ACC112 (cell line): ENCODE measurements around the gene PDX1.

ENCODE experiments used
- H2AFZ ChIP-seq: fragments of 200-600 bp; sonication (generic); one replicate; pipeline ENCODE4 v1.6.0; 2017; ENCODE audit warnings: antibody characterized with exemption, low read length; ENCODE audit not compliant: unreplicated experiment
- H3K27ac ChIP-seq: fragments of 200-600 bp; sonication (generic); 2 replicates; pipeline ENCODE4 v1.5.1; 2014; ENCODE audit warnings: low read depth, mild to moderate bottlenecking, antibody characterized with exemption, low read length, moderate library complexity
- H3K27me3 ChIP-seq: fragments of 200-600 bp; sonication (generic); 2 replicates; pipeline ENCODE4 v1.6.1; 2014; ENCODE audit warnings: mild to moderate bottlenecking, antibody characterized with exemption, low read length, moderate library complexity, mixed read lengths; ENCODE audit not compliant: insufficient read depth
- H3K36me3 ChIP-seq: fragments of 200-600 bp; sonication (generic); 2 replicates; pipeline ENCODE4 v1.6.1; 2016; ENCODE audit warnings: mild to moderate bottlenecking, antibody characterized with exemption, low read length, moderate library complexity, mixed read lengths; ENCODE audit not compliant: insufficient read depth
- H3K4me1 ChIP-seq: fragments of 200-600 bp; sonication (generic); one replicate; pipeline ENCODE4 v1.6.1; 2016; ENCODE audit warnings: low read length, mixed read lengths; ENCODE audit not compliant: insufficient read depth, unreplicated experiment, control insufficient read depth
- H3K4me3 ChIP-seq: fragments of 200-600 bp; sonication (generic); 2 replicates; pipeline ENCODE4 v1.5.1; 2014; ENCODE audit warnings: mild to moderate bottlenecking, low read depth, low read length
- H3K79me2 ChIP-seq: fragments of 200-600 bp; sonication (generic); one replicate; pipeline ENCODE4 v1.6.0; 2016; ENCODE audit warnings: low read length; ENCODE audit not compliant: control insufficient read depth, unreplicated experiment, insufficient read depth

PDX1 gene

DNA sequence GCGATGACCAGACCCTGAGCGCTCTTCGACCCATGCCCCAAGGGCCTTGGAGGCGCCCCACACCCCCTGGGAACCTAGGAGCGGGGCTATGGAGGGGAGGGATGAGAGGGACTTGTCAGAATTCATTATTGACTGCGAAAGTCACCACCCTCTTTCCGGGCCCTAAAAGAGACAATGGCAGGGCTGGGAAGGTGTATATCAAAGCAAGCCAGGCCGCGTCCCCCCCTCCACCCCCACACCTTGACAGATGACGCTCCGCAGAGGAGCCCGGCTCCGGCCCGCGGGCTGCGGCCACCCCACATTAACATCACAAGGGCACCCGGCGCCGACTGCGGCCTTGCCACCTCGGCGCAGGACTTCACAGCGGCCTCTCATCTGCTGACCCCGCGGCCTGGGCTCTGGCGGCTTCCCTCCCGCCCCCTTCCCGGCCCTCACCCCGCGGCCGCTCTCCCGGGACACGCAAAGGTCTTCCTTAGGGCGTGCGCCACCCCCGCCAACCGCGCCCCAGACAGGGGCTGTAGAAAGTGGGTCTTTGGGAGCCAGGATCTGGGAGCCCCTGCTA is 46.9 kb downstream of the PDX1 start:
- H3K36me3 ChIP-seq, result no peaks in the 10 kb centered on the region
- H3K4me1 ChIP-seq, result no peaks in the 10 kb centered on the region
- no peak overlapping the region for H3K4me3 ChIP-seq
- H2AFZ ChIP-seq, result no peak overlapping the region
- H3K79me2 ChIP-seq, result no peaks in the 10 kb centered on the region
- peaks cover 100% of the 10 kb centered on the region for H3K27me3 ChIP-seq
- no peak overlapping the region for H3K27ac ChIP-seq

DNA sequence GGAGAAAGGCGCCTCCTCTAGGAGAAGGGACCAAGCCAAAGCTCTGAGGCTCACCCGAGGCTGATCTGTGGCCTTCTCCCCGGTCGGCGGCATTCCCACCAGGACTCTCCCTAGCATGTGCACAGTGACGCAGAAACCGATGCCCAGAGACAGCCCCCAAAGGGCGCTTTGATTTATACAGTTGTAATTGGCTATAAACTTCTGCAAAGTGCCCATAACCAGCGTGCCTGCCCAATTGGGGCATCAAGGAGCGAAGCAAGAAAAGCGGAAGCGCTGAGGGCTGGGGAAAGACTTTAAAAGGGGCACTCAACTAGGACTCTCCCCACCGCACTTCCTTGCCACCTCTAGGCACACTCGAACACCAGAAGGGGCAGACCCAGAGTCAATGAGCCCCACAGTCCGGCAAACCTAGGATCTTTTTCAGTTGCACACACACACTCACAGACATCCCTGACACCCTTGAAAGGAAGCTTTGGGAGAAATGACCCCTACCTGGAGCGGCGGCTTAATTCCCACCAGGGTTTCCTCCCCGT is 47.5 kb downstream of the PDX1 start:
- H3K4me3 ChIP-seq, result no peak overlapping the region
- peaks cover 100% of the 10 kb centered on the region for H3K27me3 ChIP-seq
- H3K4me1 ChIP-seq, result no peaks in the 10 kb centered on the region
- H3K79me2 ChIP-seq, result no peaks in the 10 kb centered on the region
- no peak overlapping the region for H2AFZ ChIP-seq
- no peak overlapping the region for H3K27ac ChIP-seq
- H3K36me3 ChIP-seq, result no peaks in the 10 kb centered on the region

DNA sequence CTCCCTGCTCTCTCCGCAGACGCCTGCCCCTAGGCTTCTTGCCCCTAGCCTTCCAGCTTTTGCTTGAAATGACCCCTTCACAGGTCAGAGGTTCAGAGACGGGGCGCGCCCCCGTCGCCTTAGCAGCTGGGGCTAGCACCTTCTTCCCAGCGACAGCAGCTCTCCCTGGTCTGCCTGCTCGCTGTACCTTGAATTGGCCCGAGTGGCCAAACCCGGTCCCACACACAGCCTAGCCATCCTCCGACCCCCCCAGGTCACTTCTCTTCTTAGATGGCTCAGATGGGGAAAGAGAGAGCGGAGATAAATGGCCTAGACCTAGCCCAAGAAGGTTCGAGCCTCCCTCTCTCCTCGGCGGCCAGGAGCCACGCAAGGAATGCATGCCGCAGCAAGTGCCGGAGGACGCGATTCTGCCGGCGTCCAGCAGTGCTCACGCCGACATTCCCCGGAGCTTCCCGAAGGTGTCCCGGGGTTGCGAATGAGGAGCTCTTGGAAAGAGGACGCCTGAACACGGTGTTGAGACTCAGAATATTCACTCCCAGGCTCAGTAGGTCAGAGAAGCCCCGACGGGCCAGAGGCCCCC is 48.0 kb downstream of the PDX1 start:
- Histone ChIP-seq H3K79me2 (no peaks in the 10 kb centered on the region), H2AFZ (no peak overlapping the region), H3K4me3 (no peak overlapping the region), H3K27me3 (peaks cover 100% of the 10 kb centered on the region), H3K4me1 (no peaks in the 10 kb centered on the region), H3K36me3 (no peaks in the 10 kb centered on the region), H3K27ac (no peak overlapping the region)

DNA sequence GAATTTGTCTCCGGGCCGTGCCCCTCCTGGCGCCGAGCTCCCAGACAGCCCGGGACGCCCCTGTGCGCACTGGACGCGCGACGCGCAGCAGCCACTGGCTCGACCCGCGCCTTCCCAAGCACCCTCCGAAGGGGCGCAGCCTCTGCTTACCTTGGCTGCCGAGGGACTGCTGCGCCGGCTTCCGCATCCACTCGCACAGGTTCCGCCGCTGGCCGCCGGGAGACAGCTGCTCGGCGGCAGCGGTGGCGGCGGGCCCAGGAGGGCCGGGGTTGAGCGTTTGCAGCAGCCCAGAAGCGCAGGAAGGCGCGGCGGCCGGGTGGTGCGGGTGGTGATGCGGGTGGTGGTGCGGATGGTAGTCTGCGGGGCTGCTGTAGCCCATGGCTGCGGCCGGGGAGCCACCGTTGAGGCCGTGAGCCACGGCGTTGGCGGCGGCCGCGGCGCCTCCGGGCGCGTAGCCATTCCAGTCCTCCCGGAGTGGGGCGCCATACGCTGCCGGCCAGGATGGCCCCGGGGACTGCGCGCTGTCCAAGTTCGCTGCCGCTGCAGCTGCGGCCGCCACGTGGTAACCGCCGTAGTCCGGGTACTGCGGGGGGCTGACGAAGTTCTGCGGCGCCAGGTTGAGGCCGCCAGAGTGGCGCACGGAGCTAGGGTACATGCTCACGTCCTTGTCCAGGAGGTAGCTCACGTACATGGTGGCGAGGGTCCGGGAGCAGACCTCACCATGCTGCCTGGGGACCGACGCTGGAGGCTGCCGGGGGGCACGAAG is 48.7 kb downstream of the PDX1 start:
- no peak overlapping the region for H2AFZ ChIP-seq
- no peaks in the 10 kb centered on the region for H3K4me1 ChIP-seq
- no peak overlapping the region for H3K27ac ChIP-seq
- no peak overlapping the region for H3K4me3 ChIP-seq
- peaks cover 100% of the 10 kb centered on the region for H3K27me3 ChIP-seq
- H3K36me3 ChIP-seq, result no peaks in the 10 kb centered on the region
- no peaks in the 10 kb centered on the region for H3K79me2 ChIP-seq

DNA sequence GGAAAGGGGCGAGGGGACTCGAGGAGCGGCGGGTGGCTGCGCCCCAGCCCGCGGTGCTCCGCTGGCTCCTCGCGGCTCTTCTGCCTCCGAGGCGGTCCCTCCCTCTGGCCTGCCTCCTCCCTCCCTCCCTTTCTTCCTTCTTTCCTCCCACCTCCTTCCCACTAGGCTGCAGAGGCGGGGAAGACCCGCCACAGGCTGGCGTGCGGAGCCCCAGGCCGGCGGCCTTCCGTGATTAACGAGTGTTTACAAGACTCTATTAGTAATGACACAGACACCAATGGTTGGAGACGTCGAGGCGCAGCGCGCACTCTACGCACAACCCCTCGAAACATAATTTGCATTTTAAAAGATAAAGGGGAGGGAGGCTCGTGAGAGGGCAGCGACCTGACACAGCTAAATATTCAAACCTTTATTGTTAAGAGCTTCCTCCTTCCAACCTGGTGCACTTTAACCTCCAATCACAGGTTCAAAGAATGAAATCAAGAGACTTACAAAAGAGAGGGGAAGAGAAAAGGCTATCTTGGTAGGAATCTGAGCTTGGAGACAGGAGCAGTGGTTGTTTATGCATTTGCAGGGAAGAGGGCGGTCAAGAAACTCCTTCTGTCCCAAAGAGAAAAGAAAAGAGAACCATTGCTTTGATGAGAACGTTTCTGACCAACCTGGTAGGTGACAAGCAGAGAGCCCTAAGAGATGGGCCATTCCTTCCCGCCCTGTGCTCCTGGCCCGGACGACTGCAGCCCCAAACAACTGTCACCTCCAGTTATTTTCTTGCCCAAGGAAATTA is 49.5 kb downstream of the PDX1 start, which contains the start of gene CDX2:
Gene CDX2, minus strand, starts transcription at position 234 of the 784 bp plus-strand sequence. CDS start 309 bp downstream, outside the sequence.
- no peaks in the 10 kb centered on the region for H3K36me3 ChIP-seq
- no peaks in the 10 kb centered on the region for H3K79me2 ChIP-seq
- no peak within 1 kb of the TSS for H3K4me3 ChIP-seq
- H3K4me1 ChIP-seq, result no peaks in the 10 kb centered on the region
- H2AFZ ChIP-seq, result no peak within 1 kb of the TSS
- no peak within 1 kb of the TSS for H3K27ac ChIP-seq
- H3K27me3 ChIP-seq, result peaks cover 100% of the 10 kb centered on the region

DNA sequence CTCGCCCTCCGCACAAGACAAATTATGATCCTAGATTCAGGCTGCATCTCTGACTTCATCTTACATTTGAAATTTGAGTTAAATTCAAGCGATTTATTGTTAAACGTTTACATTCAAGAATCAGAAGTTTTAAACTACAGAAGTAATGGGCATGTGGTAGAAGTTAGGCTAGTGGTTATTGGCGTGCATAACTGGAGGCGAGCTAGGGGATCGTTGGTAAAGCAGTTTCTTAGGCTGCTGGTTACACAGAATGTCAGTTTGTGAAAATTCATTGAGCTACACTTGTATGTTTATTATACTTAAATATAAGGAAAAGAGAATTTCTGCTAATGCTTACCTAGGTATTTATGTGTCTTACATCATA is 50.0 kb downstream of the PDX1 start:
- Histone ChIP-seq H3K4me1 (no peaks in the 10 kb centered on the region), H3K79me2 (no peaks in the 10 kb centered on the region), H3K36me3 (no peaks in the 10 kb centered on the region), H3K27ac (no peak overlapping the region), H2AFZ (no peak overlapping the region), H3K27me3 (peaks cover 100% of the 10 kb centered on the region), H3K4me3 (no peak overlapping the region)

DNA sequence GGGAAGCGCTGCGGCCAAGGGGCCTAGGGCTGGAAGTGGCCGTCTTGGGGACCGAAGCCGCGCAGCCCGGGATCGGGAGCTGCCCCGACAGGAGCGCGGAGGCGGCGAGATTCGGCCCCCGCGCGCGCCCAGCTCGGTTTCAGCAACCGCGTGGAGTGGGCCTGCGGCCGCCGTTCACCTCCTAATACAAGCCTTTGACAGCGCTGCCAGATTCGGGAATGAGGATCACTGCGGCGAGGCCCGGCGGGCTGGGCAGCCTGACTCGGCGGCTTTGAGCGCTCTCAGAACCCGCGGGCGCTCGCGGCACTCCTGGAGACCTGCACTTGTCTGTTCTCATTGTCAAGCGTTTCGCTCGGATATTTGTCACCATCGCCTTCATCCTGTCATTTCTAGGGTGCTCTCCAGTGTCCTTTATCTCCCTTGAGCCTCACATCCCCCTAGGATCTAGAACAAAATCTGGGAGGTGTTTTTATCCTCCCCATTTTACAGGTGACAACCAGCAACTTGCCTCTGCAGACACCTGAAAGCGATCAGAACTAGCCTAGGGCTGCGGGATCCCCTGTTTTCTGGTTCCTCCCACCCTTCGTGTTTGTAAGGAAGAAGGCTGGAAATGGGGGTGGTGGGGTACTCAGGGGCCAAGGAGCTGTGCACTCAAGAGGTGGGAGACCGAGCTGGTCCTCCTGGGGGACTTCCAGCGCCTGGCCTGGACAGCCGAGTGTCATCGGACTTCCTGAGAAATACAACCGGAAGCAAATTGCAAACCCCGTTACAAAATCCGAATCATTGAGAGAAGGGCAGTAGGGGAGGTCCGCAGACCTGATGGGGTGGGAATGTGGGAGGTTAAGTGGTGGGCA is 50.8 kb downstream of the PDX1 start:
- no peaks in the 10 kb centered on the region for H3K36me3 ChIP-seq
- peaks cover 100% of the 10 kb centered on the region for H3K27me3 ChIP-seq
- no peak overlapping the region for H2AFZ ChIP-seq
- H3K79me2 ChIP-seq, result no peaks in the 10 kb centered on the region
- H3K4me3 ChIP-seq, result no peak overlapping the region
- no peak overlapping the region for H3K27ac ChIP-seq
- H3K4me1 ChIP-seq, result no peaks in the 10 kb centered on the region

DNA sequence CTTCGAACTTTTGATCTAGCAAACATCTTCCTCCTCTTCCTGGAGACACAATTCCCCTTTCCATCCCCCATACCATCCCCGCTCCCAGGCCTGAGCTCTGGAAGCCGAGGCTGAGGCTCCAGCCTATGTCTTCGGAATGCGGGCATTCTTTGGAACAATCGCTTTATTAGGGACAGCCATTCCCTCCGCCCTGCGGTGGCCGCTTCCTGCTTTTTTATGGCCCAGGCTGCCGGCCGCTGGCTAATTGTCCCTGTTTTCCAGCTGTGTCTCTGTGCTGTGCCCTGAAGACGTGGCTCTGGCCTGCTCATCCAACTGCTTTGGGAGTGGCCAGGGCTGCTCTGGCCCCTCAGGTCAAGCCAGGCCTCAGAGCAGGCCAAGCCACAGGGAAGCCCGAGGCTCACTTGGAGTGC is 51.4 kb downstream of the PDX1 start:
- Histone ChIP-seq H3K4me3 (no peak overlapping the region), H3K4me1 (no peaks in the 10 kb centered on the region), H3K27ac (no peak overlapping the region), H2AFZ (no peak overlapping the region), H3K27me3 (peaks cover 100% of the 10 kb centered on the region), H3K36me3 (no peaks in the 10 kb centered on the region), H3K79me2 (no peaks in the 10 kb centered on the region)

DNA sequence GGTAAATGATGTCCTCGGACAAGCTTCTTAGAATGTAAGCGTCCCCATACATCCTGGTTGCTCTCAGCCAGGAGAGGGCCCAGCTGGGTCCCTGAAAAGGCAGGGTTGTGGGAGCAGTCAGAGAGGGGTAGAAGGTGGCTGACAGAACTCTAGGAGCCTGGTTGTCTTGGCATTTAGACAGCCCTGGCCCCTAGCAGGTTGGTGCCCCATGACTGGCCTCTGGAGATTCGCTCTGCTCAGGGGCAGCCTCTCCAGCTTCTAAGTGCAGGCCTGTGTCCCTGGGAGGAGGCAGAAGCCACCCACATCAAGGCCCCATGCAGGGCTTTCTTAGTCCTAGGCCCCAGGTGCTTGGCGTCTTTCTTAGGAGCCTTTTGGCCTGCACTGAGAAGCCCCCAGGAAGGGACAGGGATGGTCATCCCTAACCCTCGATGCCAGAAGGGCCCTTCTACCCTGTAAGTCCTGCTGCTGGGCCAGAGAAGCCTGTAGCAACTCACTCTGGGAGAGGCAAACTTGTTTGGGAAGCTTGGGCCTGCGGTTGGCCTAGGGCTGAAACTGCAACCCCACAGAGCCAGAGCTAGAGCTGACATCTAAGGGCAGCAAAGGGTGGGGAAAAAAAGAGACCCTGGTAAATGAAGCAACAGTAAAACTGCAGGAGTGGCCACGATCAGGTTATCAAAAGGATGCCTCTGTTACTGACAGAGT is 52.1 kb downstream of the PDX1 start:
- Histone ChIP-seq H2AFZ (no peak overlapping the region), H3K27ac (no peak overlapping the region), H3K27me3 (peaks cover 100% of the 10 kb centered on the region), H3K79me2 (no peaks in the 10 kb centered on the region), H3K4me3 (no peak overlapping the region), H3K36me3 (no peaks in the 10 kb centered on the region), H3K4me1 (no peaks in the 10 kb centered on the region)
